GM19455 (cell line): ENCODE data around the gene CAPG.
"Not testable (repeated sequence)": the region's sequence is repeated elsewhere in the genome, so short reads cannot be mapped to it uniquely, and the experiment has no call there.

Experiments
- ATAC-seq: cut with Tn5 transposase; IDR thresholded peaks from one replicate; pipeline ENCODE4 v1.9.1; 2021; ENCODE audit not compliant: unreplicated experiment

Gene CAPG

GRCh38 chr2:85398426-85399182, 11.6 kb downstream of the CAPG start:
- no peak for ATAC-seq

- no peak for ATAC-seq
Observed at GRCh38 chr2:85397925-85398331, 12.2 kb downstream of the CAPG start.

GRCh38 chr2:85396531-85397470, 13.4 kb downstream of the CAPG start:
- no peak for ATAC-seq

- no peak for ATAC-seq
Observed at GRCh38 chr2:85395912-85396475, 14.2 kb downstream of the CAPG start.

GRCh38 chr2:85394976-85395375, 15.2 kb downstream of the CAPG start:
- ATAC-seq = no peak

GRCh38 chr2:85394261-85394681, 15.9 kb downstream of the CAPG start:
- ATAC-seq = no peak

- ATAC-seq = no peak
Observed at GRCh38 chr2:85393836-85394235, 16.3 kb downstream of the CAPG start.

GRCh38 chr2:85390941-85391669, 19.1 kb downstream of the CAPG start:
- no peak for ATAC-seq

- no peak for ATAC-seq
Observed at GRCh38 chr2:85388878-85389538, 21.2 kb downstream of the CAPG start.

- no peak for ATAC-seq
Observed at GRCh38 chr2:85387754-85388153, 22.4 kb downstream of the CAPG start.

- ATAC-seq = no peak
Observed at GRCh38 chr2:85385746-85386145, 24.4 kb downstream of the CAPG start.

- ATAC-seq = no peak
Observed at GRCh38 chr2:85383850-85384249, 26.3 kb downstream of the CAPG start.

GRCh38 chr2:85383151-85383550, 27.0 kb downstream of the CAPG start:
- ATAC-seq = not testable (repeated sequence)

- no peak for ATAC-seq
Observed at GRCh38 chr2:85380048-85380447, 30.1 kb downstream of the CAPG start.

GRCh38 chr2:85378257-85378656, 31.9 kb downstream of the CAPG start:
- no peak for ATAC-seq

- ATAC-seq = no peak
Observed at GRCh38 chr2:85377083-85377482, 33.1 kb downstream of the CAPG start.

GRCh38 chr2:85376291-85377065, 33.7 kb downstream of the CAPG start:
- no peak for ATAC-seq

GRCh38 chr2:85371045-85371444, 39.1 kb downstream of the CAPG start:
- no peak for ATAC-seq

- ATAC-seq = no peak
Observed at GRCh38 chr2:85369500-85369899, 40.7 kb downstream of the CAPG start.

- no peak for ATAC-seq
Observed at GRCh38 chr2:85368921-85369320, 41.2 kb downstream of the CAPG start.
